HEK293 (cell line): ENCODE data around the gene EIF4E1B.

ENCODE experiments used
- CTCF ChIA-PET: fragments of 350-600 bp; formaldehyde crosslinking; extraction: SDS; loops from one replicate; lab custom pipeline; 2021; ENCODE audit warnings: antibody characterized with exemption; lab: Yijun Ruan, JAX
- POLR2A ChIA-PET: fragments of 300-600 bp; formaldehyde crosslinking; extraction: SDS; loops from one replicate; lab custom pipeline; 2020; ENCODE audit warnings: antibody characterized with exemption, inconsistent platforms; lab: Yijun Ruan, JAX
- H3K27ac ChIP-seq: fragments of 200-500 bp; sonication (Bioruptor generic); 2 replicates; pipeline ENCODE4 v1.5.1; 2014; ENCODE audit warnings: low read depth, low read length, control low read depth, inconsistent platforms; ENCODE audit errors: extremely low read depth
- H3K36me3 ChIP-seq, 2 experiments: fragments of 200-500 bp in 1 of 2; sonication (Bioruptor generic) in 1 of 2; 1 replicate in 1 of 2; 2 replicates in 1 of 2; pipeline ENCODE4 v1.5.1; 2014 to 2017; ENCODE audit warnings: inconsistent platforms in 2 of 2, low read length in 2 of 2; ENCODE audit not compliant: control insufficient read depth in 2 of 2, insufficient read depth in 1 of 2
- H3K4me1 ChIP-seq: fragments of 200-500 bp; sonication (Bioruptor generic); 2 replicates; pipeline ENCODE4 v1.5.1; 2014; ENCODE audit warnings: mild to moderate bottlenecking, low read length, inconsistent platforms; ENCODE audit not compliant: control insufficient read depth, insufficient read depth
- H3K4me3 ChIP-seq: 2 replicates; pipeline ENCODE4 v1.5.1; 2011; ENCODE audit warnings: low read depth, mild to moderate bottlenecking, control low read depth, low read length, moderate library complexity
- H3K9me3 ChIP-seq: fragments of 200-500 bp; sonication (Bioruptor generic); 2 replicates; pipeline ENCODE4 v1.5.1; 2014; ENCODE audit warnings: low read depth, low read length, inconsistent platforms; ENCODE audit not compliant: control insufficient read depth, insufficient read depth
- ATF2 ChIP-seq: fragments of 450-650 bp; formaldehyde crosslinking; IDR thresholded peaks from 2 replicates; pipeline ENCODE4 v1.5.1; 2016; ENCODE audit warnings: missing biosample characterization, missing genetic modification characterization, low read depth
- BCL11A ChIP-seq: fragments of 450-650 bp; formaldehyde crosslinking; IDR thresholded peaks from 2 replicates; pipeline ENCODE4 v1.5.1; 2016; ENCODE audit warnings: low read depth, missing biosample characterization, missing genetic modification characterization
- KLF17 ChIP-seq: fragments of 450-650 bp; formaldehyde crosslinking; IDR thresholded peaks from 2 replicates; pipeline ENCODE4 v1.5.1; 2016; ENCODE audit warnings: missing biosample characterization, missing genetic modification characterization
- REPIN1 ChIP-seq: fragments of 450-650 bp; formaldehyde crosslinking; IDR thresholded peaks from 2 replicates; pipeline ENCODE4 v1.5.1; 2017; ENCODE audit warnings: missing biosample characterization, missing genetic modification characterization, low read depth
- TCF7L2 ChIP-seq: IDR thresholded peaks from 2 replicates; pipeline ENCODE4 v1.6.1; 2011; ENCODE audit warnings: low read depth, mild to moderate bottlenecking, inconsistent platforms, low read length, moderate library complexity, borderline replicate concordance
- ZBTB8A ChIP-seq: fragments of 450-650 bp; formaldehyde crosslinking; IDR thresholded peaks from 2 replicates; pipeline ENCODE4 v1.5.1; 2016; ENCODE audit warnings: missing biosample characterization, missing genetic modification characterization
- ZFHX2 ChIP-seq: fragments of 450-650 bp; formaldehyde crosslinking; conservative IDR thresholded peaks from 2 replicates; pipeline ENCODE4 v1.5.1; 2016; ENCODE audit warnings: missing biosample characterization, missing genetic modification characterization
- ZNF138 ChIP-seq: fragments of 450-650 bp; formaldehyde crosslinking; IDR thresholded peaks from 2 replicates; pipeline ENCODE4 v1.5.1; 2016; ENCODE audit warnings: missing biosample characterization, missing genetic modification characterization, borderline replicate concordance
- ZNF19 ChIP-seq: fragments of 450-650 bp; formaldehyde crosslinking; IDR thresholded peaks from 2 replicates; pipeline ENCODE4; 2016; ENCODE audit warnings: missing biosample characterization, missing genetic modification characterization, low read depth
- ZNF214 ChIP-seq: fragments of 450-650 bp; formaldehyde crosslinking; IDR thresholded peaks from 2 replicates; pipeline ENCODE4 v1.5.1; 2017; ENCODE audit warnings: missing biosample characterization, mild to moderate bottlenecking, missing genetic modification characterization, borderline replicate concordance
- ZNF280C ChIP-seq: fragments of 450-650 bp; formaldehyde crosslinking; IDR thresholded peaks from 2 replicates; pipeline ENCODE4 v1.5.1; 2016; ENCODE audit warnings: missing biosample characterization, missing genetic modification characterization
- ZNF341 ChIP-seq: fragments of 450-650 bp; formaldehyde crosslinking; IDR thresholded peaks from 2 replicates; pipeline ENCODE4; 2016; ENCODE audit warnings: low read depth, missing biosample characterization, missing genetic modification characterization
- ZNF366 ChIP-seq: fragments of 450-650 bp; formaldehyde crosslinking; conservative IDR thresholded peaks from 2 replicates; pipeline ENCODE4 v1.5.1; 2016; ENCODE audit warnings: missing biosample characterization, missing genetic modification characterization
- ZNF37A ChIP-seq: fragments of 450-650 bp; IDR thresholded peaks from 2 replicates; pipeline ENCODE4 v1.5.1; 2018; ENCODE audit warnings: missing biosample characterization, missing genetic modification characterization
- ZNF510 ChIP-seq: fragments of 450-650 bp; formaldehyde crosslinking; IDR thresholded peaks from 2 replicates; pipeline ENCODE4 v1.5.1; 2018; ENCODE audit warnings: mild to moderate bottlenecking, missing genetic modification characterization, missing biosample characterization; ENCODE audit not compliant: insufficient replicate concordance
- ZNF521 ChIP-seq: fragments of 450-650 bp; formaldehyde crosslinking; IDR thresholded peaks from 2 replicates; pipeline ENCODE4 v1.5.1; 2017; ENCODE audit warnings: missing biosample characterization, mild to moderate bottlenecking, missing genetic modification characterization
- ZNF571 ChIP-seq: fragments of 450-650 bp; formaldehyde crosslinking; IDR thresholded peaks from 2 replicates; pipeline ENCODE4 v1.5.0; 2017; ENCODE audit warnings: missing biosample characterization, missing genetic modification characterization
- ZNF658 ChIP-seq: fragments of 450-650 bp; formaldehyde crosslinking; IDR thresholded peaks from 2 replicates; pipeline ENCODE4; 2016; ENCODE audit warnings: missing biosample characterization, missing genetic modification characterization
- ZNF707 ChIP-seq: fragments of 450-650 bp; formaldehyde crosslinking; IDR thresholded peaks from 2 replicates; pipeline ENCODE4 v1.5.1; 2016; ENCODE audit warnings: missing biosample characterization, missing genetic modification characterization

EIF4E1B gene

GRCh38 chr5:176612008-176612407, 18.5 kb upstream of the EIF4E1B start:
- peaks cover 6% of the 10 kb centered on the region; the same call in 1 of the 2 replicates for H3K4me1 ChIP-seq
- ChIA-PET CTCF (no interaction called here), POLR2A (no interaction called here)

GRCh38 chr5:176612855-176613254, 17.6 kb upstream of the EIF4E1B start:
- Histone ChIP-seq H3K9me3 (no peaks in the 10 kb centered on the region), H3K4me3 (no peak overlapping the region), H3K36me3 (no peaks in the 10 kb centered on the region), H3K27ac (no peak overlapping the region), H3K4me1 (peaks cover 6% of the 10 kb centered on the region; the same call in 1 of the 2 replicates)
- POLR2A ChIA-PET = interaction anchor here (1.3 kb wide), 1 partner anchor 18 kb away, joined by 5 read pairs; the partner anchor contains the start of genes EIF4E1B and SNCB
- peak; percentile 56; the same call in 1 of the 2 replicates for TF ChIP-seq ZNF37A (tag by site-specific recombination)
- no peak for TF ChIP-seq TCF7L2
- TF ChIP-seq ZNF571 (tag by site-specific recombination) = no peak
- TF ChIP-seq ZNF707 (tag by site-specific recombination) = no peak
- CTCF ChIA-PET = interaction anchor here (0.7 kb wide), 1 partner anchor 195 kb away, joined by 3 read pairs; no protein-coding TSS in a partner anchor

More at GRCh38 chr5:176612008-176612407, 18.5 kb upstream of the EIF4E1B start:
- TF ChIP-seq ATF2 (tag by site-specific recombination) (no peak), ZNF19 (no peak), ZNF658 (tag by site-specific recombination) (no peak), ZNF280C (tag by site-specific recombination) (no peak), REPIN1 (tag by site-specific recombination) (no peak), KLF17 (tag by site-specific recombination) (no peak), TCF7L2 (no peak), BCL11A (tag by site-specific recombination) (no peak), ZNF214 (no peak), ZNF138 (tag by site-specific recombination) (no peak), ZNF510 (no peak), ZBTB8A (tag by site-specific recombination) (no peak), ZNF521 (tag by site-specific recombination) (no peak)
- no peaks in the 10 kb centered on the region for H3K9me3 ChIP-seq
- no peak overlapping the region for H3K27ac ChIP-seq
- no peak overlapping the region for H3K4me3 ChIP-seq
- H3K36me3 ChIP-seq = no peaks in the 10 kb centered on the region

GRCh38 chr5:176614805-176615478, 15.5 kb upstream of the EIF4E1B start:
- peaks cover 6% of the 10 kb centered on the region; the same call in 1 of the 2 replicates for H3K4me1 ChIP-seq

More at GRCh38 chr5:176614805-176615478, 15.5 kb upstream of the EIF4E1B start:
- TF ChIP-seq REPIN1 (tag by site-specific recombination) (no peak), ZFHX2 (peak; percentile 62), ZNF366 (tag by site-specific recombination) (no peak), ZNF341 (tag by site-specific recombination) (no peak)
- H3K27ac ChIP-seq = no peak overlapping the region
- ChIA-PET POLR2A (no interaction called here), CTCF (interaction anchor here (0.6 kb wide), 1 partner anchor 184 kb away, joined by 4 read pairs; no protein-coding TSS in a partner anchor)
- H3K9me3 ChIP-seq = no peaks in the 10 kb centered on the region
- H3K36me3 ChIP-seq = no peaks in the 10 kb centered on the region
- no peak overlapping the region for H3K4me3 ChIP-seq
